ENCODE results near the gene GPR82. TPM values are rescaled to one million over a fixed set of nuclear protein-coding genes. Genes with fewer than 3 reads are reported as not detected.

Gene GPR82
- total and polyA plus RNA-seq, 2 of the 8 experiments (the other 6 are each of a cell fraction or from before 2014, with no cell fraction given) = not detected

DNA sequence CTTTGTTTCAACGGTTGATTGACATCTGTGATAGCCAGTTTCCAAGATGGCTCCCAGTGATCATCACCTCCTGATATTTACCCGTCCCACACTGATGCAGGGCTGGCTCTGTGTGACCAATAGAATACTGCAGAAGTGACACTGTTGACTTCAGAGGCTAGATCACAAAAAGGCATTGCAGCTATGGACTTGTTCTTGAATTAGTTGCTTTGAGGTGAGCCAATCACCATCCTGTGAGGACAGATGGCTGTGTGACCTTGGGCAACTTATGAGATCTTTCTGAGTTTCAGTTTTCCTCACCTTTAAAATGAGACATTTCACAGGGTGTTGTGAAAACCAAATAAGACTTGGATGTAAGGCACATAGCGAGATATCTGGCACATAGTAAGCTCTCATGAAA lies 1.8 kb upstream of the GPR82 start:
- Histone ChIP-seq H3K9me3 (ENCODE audit: insufficient read depth in 2 of 2, low read depth in 1 of 2, low read length in 1 of 2) (no peaks in the 10 kb centered on the region), H2BK120ac (replicated peaks; ENCODE audit: low read depth, low read length) (no peak overlapping the region), H3K4me2 (ENCODE audit: insufficient read depth in 1 of 2, low read depth in 2 of 2, low read length in 2 of 2) (no peak overlapping the region), H4K91ac (replicated peaks; ENCODE audit: insufficient read length, low read length) (no peak overlapping the region), H3K23ac (ENCODE audit: insufficient read length) (no peak overlapping the region), H3K79me2 (ENCODE audit: control insufficient read depth in 1 of 2, insufficient read depth in 2 of 2, low read length in 2 of 2) (no peaks in the 10 kb centered on the region), H3K4ac (replicated peaks; ENCODE audit: insufficient read length, low read depth, low read length) (no peak overlapping the region), H3K4me1 (replicated peaks in 1 of 4; ENCODE audit: control insufficient read depth in 3 of 4, insufficient read depth in 4 of 4, low read length in 3 of 4) (peaks cover 0 to 13% (median 3%) of the 10 kb centered on the region in 4 experiments; a peak in 4 of 7 replicates), H3K23me2 (ENCODE audit: low read depth, low read length) (no peaks in the 10 kb centered on the region), H3K56ac (replicated peaks; ENCODE audit: insufficient read length, low read depth, low read length) (no peak overlapping the region), H2BK12ac (ENCODE audit: low read depth, low read length) (no peak overlapping the region), H3K14ac (ENCODE audit: insufficient read length) (no peak overlapping the region), H3K4me3 (ENCODE audit: extremely low read depth in 1 of 4, insufficient read depth in 2 of 4, low read depth in 3 of 4, low read length in 4 of 4) (no peak overlapping the region), H2AFZ (ENCODE audit: low read length) (no peak overlapping the region), H3K27ac (ENCODE audit: low read depth, low read length) (no peak overlapping the region), H2AK5ac (ENCODE audit: low read depth, low read length) (no peak overlapping the region), H2BK5ac (ENCODE audit: low read depth, low read length) (no peak overlapping the region), H4K20me1 (replicated peaks in 1 of 2; ENCODE audit: control insufficient read depth in 1 of 2, insufficient read depth in 2 of 2, low read length in 2 of 2) (no peaks in the 10 kb centered on the region), H3K36me3 (ENCODE audit: control insufficient read depth in 2 of 4, insufficient read depth in 4 of 4, low read length in 3 of 4) (no peaks in the 10 kb centered on the region), H3K9ac (replicated peaks in 1 of 4; ENCODE audit: extremely low read depth in 1 of 4, low read depth in 3 of 4, low read length in 3 of 4) (no peak overlapping the region), H2BK15ac (ENCODE audit: low read length) (no peak overlapping the region), H3K79me1 (ENCODE audit: low read depth, low read length) (no peaks in the 10 kb centered on the region), H3K27me3 (replicated peaks in 1 of 4; ENCODE audit: control insufficient read depth in 3 of 4, extremely low read depth in 1 of 4, insufficient read depth in 3 of 4, low read length in 3 of 4) (no peaks in the 10 kb centered on the region), H3K18ac (ENCODE audit: extremely low read depth, low read length) (no peak overlapping the region), H4K5ac (ENCODE audit: insufficient read length, low read depth, low read length) (no peak overlapping the region), H4K8ac (ENCODE audit: extremely low read depth, insufficient read depth, low read length) (no peak overlapping the region), H2BK20ac (ENCODE audit: low read length) (no peak overlapping the region)
- ChIA-PET CTCF (ENCODE audit: partially characterized antibody) (no interaction called here), POLR2A (ENCODE audit: partially characterized antibody) (no interaction called here)
- 96% methylated on average over 3 of the region's 3 CpGs; no CpG with 5 or more reads in 1 of the 2 experiments for WGBS, 2 experiments (ENCODE audit: extremely low coverage in 1 of 2, insufficient coverage in 1 of 2, insufficient read length in 1 of 2, insufficient replicate concordance in 2 of 2, low coverage in 1 of 2, low lambda C conversion rate in 2 of 2, missing lambda C conversion rate in 1 of 2)
- TF ChIP-seq BRCA1 (IDR thresholded peaks at IDR 0.05; ENCODE audit: low read depth, low read length) (no peak), GABPA (IDR thresholded peaks at IDR 0.05; ENCODE audit: borderline replicate concordance, insufficient read depth, low read length) (no peak), SIN3A (conservative IDR thresholded peaks at IDR 0.05 in 1 of 2, IDR thresholded peaks at IDR 0.05 in 1 of 2; ENCODE audit: low read depth in 1 of 2, low read length in 2 of 2) (no peak)
- DNase-seq (ENCODE audit: low read depth in 1 of 2, low spot score in 2 of 2) (no peak), FAIRE-seq (no peak)

Measured in H1 (cell line).